Stimulated activated CD8-positive, alpha-beta memory T cell treated with anti-CD3 and anti-CD28 coated beads, Interleukin-7, amount 100 ng/mL, for 24 hours (primary cell): ENCODE data around the gene MTCH2.

Experiments used
- DNase-seq: peaks from one replicate; pipeline ENCODE4 v3.0.0-alpha.2; 2020; ENCODE audit warnings: low read depth

Gene MTCH2

DNA sequence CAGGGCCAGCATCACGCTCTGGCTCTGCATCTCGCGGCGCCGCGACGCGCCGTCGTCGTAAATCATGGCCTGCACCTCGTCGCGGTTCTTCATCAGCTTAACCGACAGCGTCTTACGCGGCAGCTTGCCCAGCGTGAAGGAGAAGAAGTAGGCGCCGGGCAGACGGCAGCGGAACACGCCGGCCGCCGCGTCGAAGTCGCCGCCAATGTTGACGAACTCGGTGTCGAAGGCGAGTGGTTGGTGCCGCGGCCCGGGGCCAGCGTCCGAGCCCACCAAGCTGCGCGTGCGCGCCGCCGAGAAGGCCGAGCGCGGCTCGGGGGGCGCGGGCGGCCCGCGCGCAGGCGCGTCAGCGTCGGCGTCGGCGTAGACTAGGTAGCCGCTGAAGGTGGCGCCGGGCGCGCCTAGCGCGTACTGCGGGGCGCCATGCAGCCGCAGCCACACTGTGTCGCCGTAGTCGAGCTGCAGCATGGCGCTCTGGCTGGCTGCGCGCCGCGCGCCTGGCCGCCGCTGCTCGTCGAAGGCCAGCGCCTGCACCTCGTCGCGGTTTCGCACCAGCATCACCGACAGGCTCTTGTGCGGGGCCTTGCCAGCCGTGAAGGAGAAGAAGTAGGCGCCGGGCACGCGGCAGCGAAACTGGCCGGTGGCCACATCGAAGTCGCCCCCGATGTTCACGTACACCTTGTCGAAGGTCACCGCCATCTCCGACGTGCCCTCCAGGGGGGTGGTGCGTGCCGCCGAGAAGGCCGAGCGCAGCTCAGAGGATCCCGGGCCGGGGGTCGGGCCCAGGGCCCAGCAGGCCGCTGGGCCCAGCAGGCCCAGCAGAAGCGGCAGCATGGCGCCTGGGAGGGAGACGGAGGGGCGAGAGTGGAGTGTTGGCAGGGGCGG, 52.1 kb downstream of the MTCH2 start:
- no peak for DNase-seq

DNA sequence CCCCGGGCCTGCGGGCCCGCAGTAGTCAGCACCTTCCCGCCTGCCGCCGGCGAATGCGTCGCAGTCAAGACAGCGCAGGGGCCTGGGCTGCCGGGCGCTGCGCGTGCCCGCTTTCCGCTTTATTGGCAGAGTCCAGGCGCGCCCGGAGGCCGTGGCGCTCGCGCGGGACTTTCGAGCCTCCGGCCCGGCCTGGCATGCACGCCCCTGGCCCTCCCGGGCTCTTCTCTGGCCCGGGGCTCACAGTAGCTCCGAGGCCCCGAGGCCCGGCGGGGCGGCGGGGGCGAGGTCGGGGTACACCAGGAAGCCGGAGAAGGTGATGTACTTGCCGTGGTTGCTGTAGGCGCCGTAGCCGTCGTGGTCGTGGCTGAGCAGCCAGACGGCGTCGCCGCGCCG, 52.8 kb downstream of the MTCH2 start:
- no peak for DNase-seq

DNA sequence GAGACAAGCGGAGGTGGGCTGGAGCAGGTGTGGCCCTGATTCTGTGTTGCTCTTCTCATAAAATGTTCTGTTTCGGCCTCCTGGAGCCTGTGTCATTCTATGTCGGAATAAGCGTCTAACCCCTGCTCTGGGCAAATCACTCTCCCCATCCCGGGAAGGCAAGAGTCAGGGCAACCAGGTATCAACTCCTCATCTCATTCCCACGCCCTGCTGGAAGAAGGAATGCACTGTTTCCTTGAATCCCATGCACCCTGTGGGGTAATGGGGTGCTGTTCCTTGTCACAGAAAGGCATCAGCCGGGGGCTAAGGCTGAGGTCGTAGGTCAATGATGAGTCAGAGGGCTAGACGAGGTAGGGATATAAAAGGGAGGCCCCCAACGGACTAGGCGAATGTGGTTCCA, 53.2 kb downstream of the MTCH2 start:
- DNase-seq, result no peak

DNA sequence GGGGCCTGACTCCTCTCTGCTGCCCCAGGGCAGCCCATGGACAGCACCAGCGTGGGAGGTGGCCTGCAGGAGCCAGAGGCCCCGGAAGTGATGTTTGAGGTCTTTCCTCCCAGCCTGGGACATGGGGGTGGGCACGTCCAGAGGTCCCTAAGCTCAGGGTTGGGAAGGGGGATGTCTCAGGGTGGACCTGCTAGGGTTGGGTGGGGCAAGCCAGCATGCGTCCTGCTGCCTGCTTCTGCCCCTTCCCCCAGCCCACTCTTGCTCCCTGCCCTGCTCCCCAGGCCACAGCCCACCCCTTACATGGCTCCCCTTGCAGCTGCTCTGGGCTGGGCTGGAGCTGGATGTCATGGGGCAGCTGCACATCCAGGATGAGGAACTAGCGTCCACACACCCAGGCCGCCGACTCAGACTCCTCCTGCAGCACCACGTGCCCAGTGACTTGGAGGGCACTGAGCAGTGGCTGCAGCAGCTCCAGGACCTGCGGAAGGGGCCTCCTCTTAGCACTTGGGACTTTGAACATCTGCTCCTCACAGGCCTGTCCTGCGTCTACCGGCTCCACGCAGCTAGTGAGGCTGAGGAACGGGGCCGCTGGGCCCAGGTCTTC, 54.5 kb downstream of the MTCH2 start:
- DNase-seq, result no peak

DNA sequence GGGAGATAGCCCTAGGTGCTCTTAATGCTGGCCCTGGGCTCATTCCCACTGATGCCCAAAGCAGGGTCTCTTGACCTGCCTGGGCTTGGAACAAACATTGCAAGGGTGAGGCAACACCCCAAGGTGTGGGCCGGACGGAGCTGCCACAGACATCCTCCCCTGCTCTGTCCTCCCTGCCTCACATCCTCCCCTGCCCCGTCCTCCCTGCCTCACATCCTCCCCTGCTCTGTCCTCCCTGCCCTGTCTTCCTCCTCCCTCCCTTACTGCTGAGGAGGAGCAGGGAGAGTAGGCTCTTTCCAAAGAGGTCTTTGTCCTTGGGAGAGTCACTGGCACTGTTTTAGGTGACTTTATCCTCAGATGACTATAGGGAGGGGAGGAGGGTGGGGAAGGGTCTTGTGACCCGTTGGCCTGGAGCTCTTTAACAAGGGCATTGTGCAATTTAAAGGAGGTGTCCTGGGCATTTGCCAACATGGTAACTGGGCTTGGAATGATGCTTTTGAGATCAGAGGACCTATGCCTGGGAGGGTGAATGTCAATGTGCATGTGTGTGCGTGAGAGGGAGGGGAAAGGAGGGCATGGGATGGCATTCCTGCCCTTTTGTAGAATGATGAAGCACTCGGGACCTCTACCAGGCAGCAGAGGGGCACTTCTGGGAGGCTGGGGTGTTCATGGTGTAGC, 55.2 kb downstream of the MTCH2 start:
- DNase-seq, result no peak

DNA sequence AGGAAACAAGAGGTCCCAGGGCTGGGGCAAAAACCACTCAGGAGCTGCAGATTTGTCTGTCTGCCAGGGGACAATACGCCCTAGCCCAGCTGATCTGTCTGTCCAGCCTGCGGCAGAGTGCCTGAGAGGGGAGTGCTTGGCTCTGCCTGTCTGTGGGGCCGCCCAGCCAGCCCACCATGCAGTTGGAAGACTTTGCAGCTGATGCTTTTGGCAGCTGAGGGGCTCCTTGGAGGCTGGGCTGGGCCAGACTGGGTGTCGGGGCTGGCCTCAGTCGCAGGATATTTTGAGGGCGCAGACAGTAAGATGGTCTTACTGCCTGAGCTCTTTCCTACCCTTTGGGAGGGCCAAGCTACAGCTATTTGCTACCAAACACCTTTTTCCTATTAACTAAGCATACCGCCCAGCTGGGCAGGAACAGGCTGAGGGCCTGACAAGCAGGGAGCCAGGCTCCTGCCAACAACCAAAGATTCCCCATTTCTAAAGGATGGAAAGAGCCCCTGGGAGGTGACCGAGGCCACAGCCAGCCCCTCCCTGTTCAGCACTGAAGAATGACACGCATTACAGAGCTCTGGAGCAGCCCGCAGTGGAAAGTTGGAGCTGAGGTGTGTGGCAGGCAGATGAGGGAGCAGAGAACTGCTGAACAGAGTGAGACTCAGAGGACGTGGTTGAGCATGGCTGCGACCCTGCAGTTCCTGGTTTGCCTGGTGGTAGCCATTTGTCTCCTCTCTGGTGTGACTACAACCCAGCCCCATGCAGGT, 56.1 kb downstream of the MTCH2 start, which contains the start of gene FAM180B:
Gene FAM180B, plus strand, starts transcription at position 581 of the 758 bp plus-strand sequence. Its CDS starts 91 bp downstream, at position 672.
- no peak for DNase-seq

DNA sequence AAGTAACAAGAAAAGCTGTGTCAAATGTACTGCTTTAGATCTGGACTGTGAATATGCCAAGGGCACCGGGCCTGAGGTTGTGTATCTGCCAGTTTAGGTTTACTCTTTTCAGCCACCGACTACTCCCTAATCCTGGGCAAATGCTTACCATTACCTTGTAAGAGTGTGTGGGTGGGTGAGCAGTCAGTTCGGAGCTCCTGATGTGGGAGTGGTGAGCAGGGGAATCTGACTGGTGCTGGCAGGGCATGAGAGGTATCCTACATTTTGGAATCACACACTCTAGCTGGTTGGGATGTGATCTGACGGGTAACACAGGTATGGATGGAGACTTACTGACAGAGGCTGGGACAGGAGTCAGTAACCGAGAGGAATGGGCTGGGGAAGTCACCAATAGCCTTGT, 58.5 kb downstream of the MTCH2 start:
- DNase-seq, result no peak

DNA sequence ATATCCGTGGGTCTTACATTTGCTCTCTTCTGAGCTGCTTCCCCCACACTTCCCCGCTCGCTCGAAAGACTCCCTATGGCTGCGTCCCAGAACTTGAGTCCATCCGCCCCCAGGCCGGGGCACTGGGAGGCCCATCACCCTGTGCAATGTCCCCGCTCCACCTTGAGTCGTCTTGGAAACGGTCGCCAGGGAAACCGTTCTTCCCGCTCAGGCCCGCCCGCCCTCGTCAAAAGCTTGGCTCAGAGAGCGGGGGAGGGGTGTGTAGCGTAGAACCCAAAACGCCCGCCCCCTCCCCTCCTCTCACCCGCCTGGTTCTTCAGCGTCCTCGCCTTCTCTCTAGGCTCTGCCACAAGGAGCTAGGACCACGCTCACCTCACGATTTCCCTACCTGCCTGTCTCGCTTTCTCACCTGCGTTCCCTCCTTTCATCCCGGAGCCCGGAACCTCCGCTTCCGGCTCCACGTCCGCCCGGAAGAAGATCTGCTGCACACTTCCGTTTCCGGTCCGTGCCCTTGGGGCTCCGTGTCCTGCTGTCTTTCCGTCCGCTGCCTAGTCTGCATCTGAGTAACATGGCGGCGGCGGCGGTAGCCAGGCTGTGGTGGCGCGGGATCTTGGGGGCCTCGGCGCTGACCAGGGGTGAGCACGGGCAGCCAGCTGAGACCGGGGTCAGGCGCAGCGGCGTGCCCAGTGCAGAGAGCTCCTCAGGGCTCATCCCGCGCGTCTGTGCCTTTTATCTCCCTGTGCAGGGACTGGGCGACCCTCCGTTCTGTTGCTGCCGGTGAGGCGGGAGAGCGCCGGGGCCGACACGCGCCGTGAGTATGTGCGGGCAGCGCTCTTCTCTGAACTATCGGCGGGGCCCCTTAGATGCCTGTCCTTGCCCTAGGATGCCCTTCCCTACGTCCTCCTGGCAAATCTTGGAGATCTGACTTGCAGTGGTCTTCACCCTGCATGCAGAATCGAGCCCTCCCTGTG, 63.5 kb downstream of the MTCH2 start, which contains the start of the genes KBTBD4 and NDUFS3:
Gene KBTBD4, minus strand, starts transcription at position 447 of the 971 bp plus-strand sequence. Its CDS starts 19 bp downstream, at position 428.
Gene NDUFS3, plus strand, starts transcription at position 551 of the 971 bp plus-strand sequence. Its CDS starts 18 bp downstream, at position 569.
- DNase-seq, result peak; percentile 82

DNA sequence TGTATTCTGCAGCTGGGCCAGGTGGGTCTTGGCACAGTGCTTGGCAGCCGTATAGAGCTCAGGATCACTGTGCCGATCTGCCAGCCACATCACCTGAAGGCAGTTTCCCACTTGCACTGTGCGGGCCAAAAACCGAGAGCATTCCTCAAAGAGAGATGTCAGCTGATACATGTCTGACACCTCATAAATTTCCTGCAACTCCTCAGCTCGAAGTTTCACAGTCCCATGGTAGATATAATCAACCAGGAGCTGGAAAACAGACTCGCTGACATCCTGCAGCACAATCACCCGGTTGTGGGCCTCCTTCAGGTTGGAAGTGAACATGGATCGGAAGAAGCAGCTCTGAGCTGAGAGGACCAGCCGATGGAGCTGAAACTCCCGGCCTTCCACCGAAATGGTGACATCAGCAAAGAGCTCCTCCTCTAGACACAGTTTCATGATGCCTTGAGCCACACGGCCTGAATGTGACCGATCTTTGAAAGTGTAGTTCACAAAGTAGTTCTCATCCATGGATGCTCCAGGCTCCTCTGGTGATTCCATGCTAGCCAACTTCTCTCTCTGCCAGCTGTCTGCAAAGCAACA, 64.8 kb downstream of the MTCH2 start:
- DNase-seq, result no peak

DNA sequence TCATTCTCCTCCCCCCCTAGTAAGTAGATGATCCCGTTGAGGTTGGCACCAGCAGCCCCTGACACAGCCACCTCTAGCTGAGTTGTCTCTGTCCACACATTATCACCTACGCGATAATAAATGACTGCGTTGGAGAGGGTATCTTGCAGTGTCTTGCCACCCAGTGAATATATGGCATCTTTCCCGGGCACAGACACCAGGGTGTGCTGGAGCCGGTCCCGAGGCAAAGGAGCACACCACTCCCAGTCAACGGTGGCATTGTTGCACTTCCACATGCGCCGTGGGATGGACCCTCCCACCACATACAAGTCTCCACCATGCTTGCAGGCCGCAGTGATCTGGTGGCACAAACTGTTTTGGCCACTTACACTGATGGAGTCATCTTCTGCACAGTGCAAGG, 69.0 kb downstream of the MTCH2 start:
- DNase-seq, result no peak

DNA sequence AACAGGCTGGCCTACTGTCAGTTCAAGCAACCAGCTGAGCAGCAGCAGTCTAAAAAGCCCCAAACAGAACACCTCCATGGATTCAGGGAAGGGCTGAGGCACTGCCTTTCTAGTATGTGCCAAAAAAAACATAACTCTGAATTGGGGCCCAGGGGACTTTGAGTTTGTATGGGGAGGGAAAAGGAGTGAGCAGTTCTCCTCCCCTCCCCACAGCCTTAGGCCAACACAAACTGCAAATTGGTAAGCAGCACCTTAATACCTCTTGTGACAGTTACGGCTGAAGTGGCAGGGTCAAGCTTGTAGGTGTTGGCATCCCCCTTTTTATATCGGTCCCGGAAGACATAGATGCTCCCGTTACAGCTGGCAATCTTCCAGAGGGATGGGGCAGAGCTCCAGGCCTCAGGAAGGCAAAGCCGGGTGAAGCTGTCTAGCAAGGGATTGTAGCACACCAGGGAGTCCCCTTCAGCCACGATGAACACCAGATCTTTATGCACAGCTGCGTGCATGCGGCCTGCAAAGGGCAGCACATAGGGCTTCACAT, 69.6 kb downstream of the MTCH2 start:
- no peak for DNase-seq

DNA sequence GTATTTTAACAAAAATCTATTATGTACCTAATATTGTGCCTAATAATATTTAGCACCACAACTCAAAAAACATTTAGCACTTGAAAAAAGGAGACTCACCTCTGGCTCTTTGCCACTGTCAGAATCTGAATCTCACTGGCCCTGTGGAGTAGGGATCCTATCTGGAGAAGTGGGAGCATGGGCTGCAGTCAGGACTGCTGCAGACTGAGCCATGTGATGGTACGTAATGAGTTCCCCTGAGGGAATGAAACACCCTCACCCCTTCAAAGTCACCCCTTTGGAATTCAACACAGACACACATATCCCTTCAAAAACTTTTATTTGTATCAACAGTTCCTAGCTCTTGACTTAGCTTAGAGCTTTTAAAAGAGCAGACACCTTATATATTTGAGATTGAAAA, 70.5 kb downstream of the MTCH2 start:
- DNase-seq, result no peak

DNA sequence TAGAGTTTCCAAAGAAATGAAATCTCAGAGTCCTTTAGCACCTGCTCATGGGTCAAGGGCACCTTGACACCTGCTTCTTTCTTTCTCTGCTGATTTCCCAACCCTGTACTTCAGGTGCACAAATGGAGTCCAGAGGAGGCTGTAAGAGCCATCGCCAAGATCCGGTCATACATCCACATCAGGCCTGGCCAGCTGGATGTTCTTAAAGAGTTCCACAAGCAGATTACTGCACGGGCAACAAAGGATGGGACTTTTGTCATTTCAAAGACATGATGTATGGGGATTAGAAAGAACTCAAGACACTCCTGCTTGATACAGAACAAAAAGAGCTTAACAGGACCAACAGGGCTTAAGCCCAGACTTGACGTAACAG, 71.0 kb downstream of the MTCH2 start:
- DNase-seq, result no peak

DNA sequence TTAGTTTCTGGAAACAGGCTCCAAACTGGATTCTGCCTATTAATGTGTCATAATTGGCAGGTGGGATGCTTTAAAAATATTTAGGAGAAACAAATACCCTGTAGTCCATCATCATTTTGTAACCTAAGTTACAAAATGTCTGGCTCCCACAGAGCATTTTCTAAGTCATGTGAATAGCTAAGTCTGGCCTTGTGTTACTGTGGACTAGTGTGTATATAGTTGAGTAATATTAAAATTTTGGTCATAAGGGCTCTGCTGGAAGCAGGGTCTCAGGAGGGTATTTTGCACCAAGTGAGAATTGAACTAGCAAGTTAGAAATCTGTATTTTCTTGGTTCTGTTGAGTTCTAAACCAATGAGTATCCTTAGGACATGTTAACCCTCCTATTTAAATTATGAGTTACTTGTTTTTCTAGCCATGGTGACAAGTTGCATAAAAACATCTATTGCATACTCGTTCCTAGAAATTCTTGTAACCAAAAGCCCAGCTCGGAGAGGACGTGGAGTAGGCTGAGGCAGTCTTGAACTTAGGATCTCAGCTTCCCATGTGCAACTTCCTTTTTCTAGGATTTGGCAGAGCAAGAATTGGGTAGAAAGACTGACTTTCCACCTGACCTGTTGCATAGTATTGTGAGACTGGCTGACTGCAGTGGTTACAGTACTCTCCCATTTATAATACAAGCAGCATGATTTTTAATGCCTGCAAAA, 71.6 kb downstream of the MTCH2 start:
- no peak for DNase-seq

DNA sequence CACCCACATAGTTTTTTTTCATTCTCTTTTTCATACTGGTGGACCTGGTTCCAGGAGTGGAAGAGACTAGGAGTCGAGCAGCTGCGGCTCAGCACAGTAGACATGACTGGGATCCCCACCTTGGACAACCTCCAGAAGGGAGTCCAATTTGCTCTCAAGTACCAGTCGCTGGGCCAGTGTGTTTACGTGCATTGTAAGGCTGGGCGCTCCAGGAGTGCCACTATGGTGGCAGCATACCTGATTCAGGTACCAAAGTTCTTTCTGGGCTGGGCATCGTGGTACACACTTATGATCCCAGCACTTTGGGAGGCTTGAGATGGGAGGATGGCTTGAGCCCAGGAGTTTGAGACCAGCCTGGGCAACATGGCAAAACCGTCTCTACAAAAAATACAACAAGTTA, 72.7 kb downstream of the MTCH2 start:
- no peak for DNase-seq
